ENCODE measurements around the gene FBXO31.

Gene FBXO31

GRCh38 chr16:87327798-87328495 lies 55.6 kb downstream of the FBXO31 start:
- Mint-ChIP-seq H3K4me3 (no peak overlapping the region), H3K4me1 (ENCODE audit: low read depth) (peaks cover 5% of the 10 kb centered on the region), H3K9me3 (ENCODE audit: low read depth) (no peaks in the 10 kb centered on the region), H3K27me3 (no peaks in the 10 kb centered on the region), H3K27ac (no peak overlapping the region), H3K36me3 (no peaks in the 10 kb centered on the region)

DNA sequence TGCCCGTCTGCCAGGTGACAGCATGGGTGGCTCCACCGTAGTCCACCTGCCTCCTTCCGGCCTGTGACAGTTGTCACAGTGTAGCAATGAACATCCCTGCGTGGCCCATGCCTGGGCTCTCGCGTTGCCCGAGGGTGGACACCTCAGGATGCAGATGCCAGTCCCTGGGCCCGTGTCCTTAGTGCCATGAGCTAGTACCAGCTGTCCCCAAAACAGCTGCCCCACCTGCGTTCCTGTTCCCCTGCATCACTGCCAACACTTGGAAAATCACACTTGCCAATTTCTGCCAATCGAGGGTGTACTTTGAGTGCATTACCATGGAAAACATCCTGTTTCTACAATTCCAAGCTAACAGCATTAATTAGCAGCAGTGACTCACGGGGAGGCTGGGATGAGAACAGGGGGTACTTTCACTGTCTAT lies 57.4 kb downstream of the FBXO31 start:
- Mint-ChIP-seq H3K27me3 (no peaks in the 10 kb centered on the region), H3K27ac (no peak overlapping the region), H3K9me3 (ENCODE audit: low read depth) (no peaks in the 10 kb centered on the region), H3K36me3 (no peaks in the 10 kb centered on the region), H3K4me1 (ENCODE audit: low read depth) (peaks cover 5% of the 10 kb centered on the region), H3K4me3 (no peak overlapping the region)

- no peaks in the 10 kb centered on the region for H3K27me3 Mint-ChIP-seq
- no peak overlapping the region for H3K4me3 Mint-ChIP-seq
- no peaks in the 10 kb centered on the region for H3K36me3 Mint-ChIP-seq
- H3K9me3 Mint-ChIP-seq (ENCODE audit: low read depth), result no peaks in the 10 kb centered on the region
- peaks cover 5% of the 10 kb centered on the region for H3K4me1 Mint-ChIP-seq (ENCODE audit: low read depth)
- no peak overlapping the region for H3K27ac Mint-ChIP-seq
These were observed 58.1 kb downstream of the FBXO31 start for GRCh38 chr16:87325423-87325858.

DNA sequence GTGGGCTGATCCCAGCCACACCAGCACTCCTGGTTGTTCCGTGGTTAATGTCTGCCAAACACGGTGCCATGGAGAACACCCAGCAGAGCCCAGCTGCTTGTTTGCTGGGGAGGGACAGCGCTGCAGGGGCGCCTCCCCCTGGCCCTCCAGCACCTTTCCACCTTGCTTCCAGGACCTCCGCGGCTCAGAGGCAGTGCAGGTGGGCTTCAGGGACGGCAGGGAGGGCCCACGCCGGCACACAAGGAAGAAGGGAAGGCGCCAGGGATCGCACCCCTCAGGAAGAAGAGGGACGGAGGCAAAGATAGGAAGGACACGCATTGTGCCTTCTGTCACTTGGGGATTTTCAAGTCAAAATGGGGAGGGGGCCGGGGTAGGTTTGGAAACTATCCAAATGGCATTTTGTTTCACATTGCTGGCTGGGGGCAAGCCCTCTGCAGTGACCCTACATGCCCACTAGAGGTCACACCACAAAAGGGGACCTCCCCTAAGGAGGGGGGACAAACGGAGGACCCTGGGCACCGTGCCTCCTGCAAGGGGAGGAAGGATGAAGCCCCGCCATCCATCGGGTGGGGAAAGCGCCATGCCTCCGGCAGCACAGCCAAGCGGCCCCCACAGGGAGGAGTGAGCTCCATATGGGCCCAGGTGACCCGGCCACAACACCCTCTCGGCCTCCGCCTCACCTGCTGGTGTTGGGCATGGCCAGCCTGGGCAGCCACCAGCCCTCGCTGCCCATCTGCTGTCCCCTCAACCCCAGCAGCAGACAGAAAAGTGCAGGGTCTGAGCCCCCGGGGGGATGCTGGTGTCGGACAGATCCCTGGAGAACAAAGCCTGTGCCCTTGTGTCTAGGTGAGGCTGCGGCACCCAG lies 58.9 kb downstream of the FBXO31 start:
- Mint-ChIP-seq H3K9me3 (ENCODE audit: low read depth) (no peaks in the 10 kb centered on the region), H3K4me1 (ENCODE audit: low read depth) (peaks cover 5% of the 10 kb centered on the region), H3K36me3 (no peaks in the 10 kb centered on the region), H3K27ac (peak overlapping the region; percentile 28), H3K4me3 (no peak overlapping the region), H3K27me3 (no peaks in the 10 kb centered on the region)

DNA sequence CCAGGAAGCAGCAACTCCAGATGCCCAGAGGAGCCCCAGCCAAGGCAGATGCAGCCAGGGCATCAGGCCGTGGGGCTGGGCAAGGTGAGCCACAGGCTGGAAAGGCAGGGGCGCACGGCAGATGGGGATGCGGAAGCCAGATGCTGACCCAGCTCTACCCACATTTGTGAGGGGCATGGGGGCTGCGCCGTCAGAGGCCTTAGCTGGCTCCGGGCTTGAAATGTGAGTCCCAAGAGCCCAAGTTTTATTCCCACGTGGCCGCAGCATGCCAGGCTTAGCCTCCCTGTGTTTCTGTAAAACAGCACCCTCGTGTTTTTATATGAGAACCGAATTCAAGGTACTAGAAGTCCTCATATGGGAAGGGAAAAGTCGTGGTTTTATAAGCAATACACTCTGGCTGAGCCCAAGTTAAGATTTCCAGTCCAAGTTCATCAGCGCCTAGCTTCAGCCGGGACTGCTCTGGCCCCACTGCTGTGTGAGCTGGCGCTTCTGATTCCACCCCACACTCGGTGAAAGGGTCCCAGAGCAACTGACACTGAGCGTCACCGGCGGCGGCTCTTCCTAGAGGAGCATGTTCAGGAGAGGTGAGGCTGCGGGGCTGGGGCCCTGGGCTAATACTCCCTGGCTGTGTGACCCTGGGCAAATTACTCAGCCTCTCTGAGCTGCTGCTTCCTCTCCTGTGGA lies 59.7 kb downstream of the FBXO31 start:
- Mint-ChIP-seq H3K36me3 (no peaks in the 10 kb centered on the region), H3K27ac (no peak overlapping the region), H3K4me3 (no peak overlapping the region), H3K4me1 (ENCODE audit: low read depth) (peaks cover 6% of the 10 kb centered on the region), H3K9me3 (ENCODE audit: low read depth) (no peaks in the 10 kb centered on the region), H3K27me3 (no peaks in the 10 kb centered on the region)

- no peaks in the 10 kb centered on the region for H3K27me3 Mint-ChIP-seq
- H3K4me1 Mint-ChIP-seq (ENCODE audit: low read depth), result peaks cover 13% of the 10 kb centered on the region
- H3K4me3 Mint-ChIP-seq, result no peak overlapping the region
- H3K9me3 Mint-ChIP-seq (ENCODE audit: low read depth), result no peaks in the 10 kb centered on the region
- H3K36me3 Mint-ChIP-seq, result no peaks in the 10 kb centered on the region
- H3K27ac Mint-ChIP-seq, result no peak overlapping the region
These were observed 60.5 kb downstream of the FBXO31 start for GRCh38 chr16:87322833-87323726.

DNA sequence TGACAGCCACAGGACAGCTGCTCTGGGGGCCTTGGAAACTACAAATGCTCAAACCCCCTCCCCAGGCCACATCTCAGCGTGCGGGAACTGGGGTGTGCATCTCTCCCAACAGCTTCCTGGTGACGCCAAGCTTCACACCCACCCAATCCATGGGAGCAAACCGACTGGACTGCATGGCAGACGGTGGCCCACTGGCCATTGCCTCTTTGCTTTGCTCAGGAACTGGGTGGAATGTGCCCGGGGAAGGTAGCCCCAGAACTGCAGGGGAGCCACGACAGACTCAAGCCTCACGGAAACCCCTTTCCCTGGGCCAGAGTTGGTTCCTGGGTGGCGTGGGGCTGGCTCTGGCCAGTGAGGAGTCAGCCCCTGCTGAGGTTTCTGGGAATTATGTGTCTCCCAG lies 61.2 kb downstream of the FBXO31 start:
- H3K4me3 Mint-ChIP-seq, result no peak overlapping the region
- H3K9me3 Mint-ChIP-seq (ENCODE audit: low read depth), result no peaks in the 10 kb centered on the region
- no peaks in the 10 kb centered on the region for H3K27me3 Mint-ChIP-seq
- H3K27ac Mint-ChIP-seq, result no peak overlapping the region
- H3K36me3 Mint-ChIP-seq, result no peaks in the 10 kb centered on the region
- peaks cover 16% of the 10 kb centered on the region for H3K4me1 Mint-ChIP-seq (ENCODE audit: low read depth)

DNA sequence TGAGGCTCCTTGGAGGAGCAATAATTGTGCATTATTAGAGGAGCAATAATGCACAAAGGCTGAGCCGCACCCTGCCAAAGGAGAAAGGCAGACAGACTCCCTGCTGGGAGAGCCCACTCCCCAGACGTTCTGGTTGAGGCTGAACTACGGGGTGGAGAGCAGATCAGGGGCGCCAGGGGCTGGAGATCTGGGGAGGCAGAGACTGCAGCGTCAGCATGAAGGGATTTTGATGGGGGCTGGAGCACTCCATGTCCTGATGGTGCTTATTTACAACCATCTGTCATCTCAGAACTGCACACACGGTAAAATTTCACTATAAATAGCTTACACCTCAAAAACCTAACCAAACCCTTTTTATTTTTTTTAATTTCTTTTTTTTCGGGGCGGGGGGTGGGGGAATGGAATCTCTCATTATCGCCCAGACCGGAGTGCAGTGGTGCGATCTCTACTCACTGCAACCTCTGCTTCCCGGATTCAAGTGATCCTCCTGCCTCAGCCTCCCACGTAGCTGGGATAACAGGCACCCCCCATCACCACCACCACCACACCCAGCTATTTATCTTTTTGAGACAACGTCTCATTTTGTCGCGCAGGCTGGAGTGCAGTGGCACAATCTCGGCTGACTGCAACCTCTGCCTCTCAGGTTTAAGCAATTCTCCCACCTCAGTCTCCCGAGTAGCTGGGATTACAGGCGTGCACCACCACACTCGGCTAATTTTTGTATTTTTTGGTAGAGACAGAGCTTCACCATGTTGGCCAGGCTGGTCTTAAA lies 62.1 kb downstream of the FBXO31 start:
- H3K27ac Mint-ChIP-seq, result peak overlapping the region; percentile 1
- H3K4me1 Mint-ChIP-seq (ENCODE audit: low read depth), result peaks cover 16% of the 10 kb centered on the region
- no peak overlapping the region for H3K4me3 Mint-ChIP-seq
- no peaks in the 10 kb centered on the region for H3K9me3 Mint-ChIP-seq (ENCODE audit: low read depth)
- H3K36me3 Mint-ChIP-seq, result no peaks in the 10 kb centered on the region
- H3K27me3 Mint-ChIP-seq, result no peaks in the 10 kb centered on the region

DNA sequence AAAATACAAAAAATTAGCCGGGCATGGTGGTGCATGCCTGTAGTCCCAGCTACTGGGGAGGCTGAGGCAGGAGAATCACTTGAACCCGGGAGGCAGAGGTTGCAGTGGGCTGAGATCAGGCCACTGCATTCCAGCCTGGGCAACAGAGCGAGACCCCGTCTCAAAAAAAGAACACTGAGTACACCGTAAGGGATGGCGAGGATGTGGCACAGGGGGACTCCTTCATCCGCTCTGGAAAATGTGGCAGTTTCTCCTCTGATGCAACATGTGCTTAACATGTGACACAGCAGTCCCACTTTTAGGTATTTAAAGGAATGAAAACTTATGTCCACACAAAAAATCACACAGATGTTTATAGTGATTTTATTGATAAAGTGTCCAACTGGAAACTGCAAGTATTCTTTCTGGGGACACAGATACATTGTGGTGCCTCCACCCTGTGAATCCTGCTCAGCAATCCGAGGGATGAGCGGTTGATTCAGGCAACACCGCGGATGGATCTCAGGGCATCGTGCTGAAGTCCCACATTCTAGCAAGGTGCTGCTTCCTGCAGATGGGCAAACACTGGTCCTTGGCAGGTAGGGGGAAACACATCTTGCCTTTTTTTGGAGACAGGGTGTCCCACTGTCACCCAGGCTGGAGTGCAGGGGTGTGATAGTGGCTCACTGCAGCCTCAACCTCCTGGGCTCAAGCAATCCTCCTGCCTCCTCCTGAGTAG lies 62.9 kb downstream of the FBXO31 start:
- Mint-ChIP-seq H3K36me3 (no peaks in the 10 kb centered on the region), H3K27ac (no peak overlapping the region), H3K4me1 (ENCODE audit: low read depth) (peaks cover 12% of the 10 kb centered on the region), H3K4me3 (no peak overlapping the region), H3K27me3 (no peaks in the 10 kb centered on the region), H3K9me3 (ENCODE audit: low read depth) (no peaks in the 10 kb centered on the region)

DNA sequence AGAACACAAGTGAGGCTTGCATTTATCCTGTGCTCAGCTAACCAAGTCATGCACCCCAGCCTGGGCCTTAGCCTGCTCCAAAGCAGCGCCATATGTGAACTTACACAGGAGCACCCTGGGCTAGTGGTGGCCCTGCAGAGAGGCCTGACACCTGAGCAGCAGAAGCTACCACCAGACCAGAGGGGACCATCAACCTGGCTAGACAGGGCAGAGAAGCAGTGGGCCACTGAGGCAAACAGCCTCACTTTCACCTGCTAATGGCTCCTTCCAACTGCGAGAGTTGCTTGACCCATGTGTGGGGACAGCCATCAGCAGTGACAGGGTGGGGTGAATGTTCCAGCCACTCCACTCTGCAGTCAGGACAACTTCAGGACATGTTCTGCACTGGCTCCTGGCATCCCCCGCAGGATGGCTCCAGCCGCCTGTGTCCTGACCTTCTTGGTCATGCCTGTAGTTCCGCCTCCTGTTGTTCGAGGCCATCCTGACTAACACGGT lies 63.5 kb downstream of the FBXO31 start:
- H3K9me3 Mint-ChIP-seq (ENCODE audit: low read depth), result no peaks in the 10 kb centered on the region
- no peak overlapping the region for H3K4me3 Mint-ChIP-seq
- H3K27me3 Mint-ChIP-seq, result no peaks in the 10 kb centered on the region
- no peak overlapping the region for H3K27ac Mint-ChIP-seq
- peaks cover 11% of the 10 kb centered on the region for H3K4me1 Mint-ChIP-seq (ENCODE audit: low read depth)
- H3K36me3 Mint-ChIP-seq, result no peaks in the 10 kb centered on the region

- H3K27me3 Mint-ChIP-seq, result no peaks in the 10 kb centered on the region
- H3K4me1 Mint-ChIP-seq (ENCODE audit: low read depth), result peaks cover 11% of the 10 kb centered on the region
- no peaks in the 10 kb centered on the region for H3K36me3 Mint-ChIP-seq
- H3K4me3 Mint-ChIP-seq, result peak overlapping the region; percentile 97
- H3K27ac Mint-ChIP-seq, result peak overlapping the region; percentile 96
- no peaks in the 10 kb centered on the region for H3K9me3 Mint-ChIP-seq (ENCODE audit: low read depth)
These were observed 64.6 kb downstream of the FBXO31 start for GRCh38 chr16:87319011-87319410.

GRCh38 chr16:87317750-87318644 lies 65.6 kb downstream of the FBXO31 start:
- peak overlapping the region; percentile 97 for H3K4me3 Mint-ChIP-seq
- peaks cover 11% of the 10 kb centered on the region for H3K4me1 Mint-ChIP-seq (ENCODE audit: low read depth)
- no peaks in the 10 kb centered on the region for H3K27me3 Mint-ChIP-seq
- no peaks in the 10 kb centered on the region for H3K36me3 Mint-ChIP-seq
- no peaks in the 10 kb centered on the region for H3K9me3 Mint-ChIP-seq (ENCODE audit: low read depth)
- peak overlapping the region; percentile 96 for H3K27ac Mint-ChIP-seq
